Measurements from ENCODE around the gene DHRS1.

GRCh38 chr14:24300326-24300980 is 873 bp upstream of the DHRS1 start:
- TF ChIP-seq TAF1 (IDR thresholded peaks at IDR 0.05; ENCODE audit: borderline replicate concordance, insufficient read depth, low read length) (no peak), POLR2AphosphoS5 (IDR thresholded peaks at IDR 0.05; ENCODE audit: low read depth, low read length) (no peak), SIN3A (IDR thresholded peaks at IDR 0.05; ENCODE audit: borderline replicate concordance, insufficient read depth, low read length) (no peak)

Measured in PFSK-1 (cell line).